Measurements from ENCODE around the gene FABP7.

Gene FABP7

GRCh38 chr6:122788663-122789181, 9.2 kb downstream of the FABP7 start:
- Histone ChIP-seq H2BK15ac (ENCODE audit: low read depth, poor library complexity, severe bottlenecking) (no peak overlapping the region), H3K9ac (ENCODE audit: low read length) (peak overlapping the region; percentile 90), H3K18ac (ENCODE audit: low read depth in 1 of 2, low read length in 2 of 2) (peak overlapping the region in 1 of 2 experiments; percentile 90), H4K8ac (ENCODE audit: low read length) (peak overlapping the region; percentile 98), H2AK5ac (ENCODE audit: low read length, severe bottlenecking) (no peak overlapping the region), H3K23ac (ENCODE audit: low read length in 2 of 2) (no peak overlapping the region), H4K91ac (ENCODE audit: low read length) (peak overlapping the region; percentile 100), H3K27ac (ENCODE audit: low read length, poor library complexity, severe bottlenecking) (peak overlapping the region; percentile 80), H3K4me2 (ENCODE audit: low read length, poor library complexity, severe bottlenecking) (peak overlapping the region; percentile 81), H3K14ac (ENCODE audit: low read length in 2 of 2) (peak overlapping the region in 1 of 2 experiments; percentile 5), H2BK5ac (ENCODE audit: low read depth, low read length, poor library complexity, severe bottlenecking) (peak overlapping the region; percentile 76), H2BK12ac (ENCODE audit: low read length in 2 of 2) (peak overlapping the region in 1 of 2 experiments; percentile 18), H3K79me1 (replicated peaks; ENCODE audit: low read length, poor library complexity, severe bottlenecking) (peaks cover 4% of the 10 kb centered on the region), H3K9me3 (ENCODE audit: control insufficient read depth, low read length) (no peaks in the 10 kb centered on the region), H2BK120ac (ENCODE audit: low read depth, low read length) (no peak overlapping the region), H3K4me1 (ENCODE audit: control insufficient read depth, insufficient read depth, low read depth, low read length) (peaks cover 6% of the 10 kb centered on the region), H2AFZ (ENCODE audit: low read depth, low read length) (no peak overlapping the region), H3K4ac (ENCODE audit: low read depth in 1 of 2, low read length in 2 of 2) (peak overlapping the region in 1 of 2 experiments; percentile 99), H3K27me3 (ENCODE audit: control insufficient read depth in 1 of 2, insufficient read depth in 1 of 2, low read length in 2 of 2) (no peaks in the 10 kb centered on the region), H3K4me3 (ENCODE audit: insufficient read depth in 1 of 2, low read depth in 1 of 2, low read length in 2 of 2) (peak overlapping the region; percentile 76 to 91), H3K36me3 (ENCODE audit: control insufficient read depth in 1 of 2, insufficient read depth in 2 of 2, low read depth in 1 of 2, low read length in 2 of 2) (no peaks in the 10 kb centered on the region)
- DNase-seq: no peak
- WGBS: 7% methylated on average over 10 of the region's 10 CpGs

- H3K14ac ChIP-seq (ENCODE audit: low read length in 2 of 2): peak within 1 kb of the TSS in 1 of 2 experiments; percentile 5
- H4K91ac ChIP-seq (ENCODE audit: low read length): peak within 1 kb of the TSS; percentile 100
- H3K4me2 ChIP-seq (ENCODE audit: low read length, poor library complexity, severe bottlenecking): peak within 1 kb of the TSS; percentile 81
- DNase-seq: peak; percentile 92
- H3K18ac ChIP-seq (ENCODE audit: low read depth in 1 of 2, low read length in 2 of 2): peak within 1 kb of the TSS; percentile 94 to 100
- no peaks in the 10 kb centered on the region for H3K9me3 ChIP-seq (ENCODE audit: control insufficient read depth, low read length)
- H2BK5ac ChIP-seq (ENCODE audit: low read depth, low read length, poor library complexity, severe bottlenecking): peak within 1 kb of the TSS; percentile 76
- H2BK15ac ChIP-seq (ENCODE audit: low read depth, poor library complexity, severe bottlenecking): peak within 1 kb of the TSS; percentile 94
- peak within 1 kb of the TSS; percentile 96 for H2BK120ac ChIP-seq (ENCODE audit: low read depth, low read length)
- peak within 1 kb of the TSS; percentile 18 to 48 for H2BK12ac ChIP-seq (ENCODE audit: low read length in 2 of 2)
- H3K36me3 ChIP-seq (ENCODE audit: control insufficient read depth in 1 of 2, insufficient read depth in 2 of 2, low read depth in 1 of 2, low read length in 2 of 2): no peaks in the 10 kb centered on the region
- WGBS: under 1% methylated on average over 68 of the region's 71 CpGs
- H4K8ac ChIP-seq (ENCODE audit: low read length): peak within 1 kb of the TSS; percentile 98
- peak within 1 kb of the TSS; percentile 81 to 99 for H3K4ac ChIP-seq (ENCODE audit: low read depth in 1 of 2, low read length in 2 of 2)
- peak within 1 kb of the TSS; percentile 76 to 91 for H3K4me3 ChIP-seq (ENCODE audit: insufficient read depth in 1 of 2, low read depth in 1 of 2, low read length in 2 of 2)
- peaks cover 4% of the 10 kb centered on the region for H3K79me1 ChIP-seq (replicated peaks; ENCODE audit: low read length, poor library complexity, severe bottlenecking)
- H3K4me1 ChIP-seq (ENCODE audit: control insufficient read depth, insufficient read depth, low read depth, low read length): peaks cover 6% of the 10 kb centered on the region
- H3K27ac ChIP-seq (ENCODE audit: low read length, poor library complexity, severe bottlenecking): peak within 1 kb of the TSS; percentile 80
- H2AFZ ChIP-seq (ENCODE audit: low read depth, low read length): peak within 1 kb of the TSS; percentile 39
- H3K27me3 ChIP-seq (ENCODE audit: control insufficient read depth in 1 of 2, insufficient read depth in 1 of 2, low read length in 2 of 2): no peaks in the 10 kb centered on the region
- H2AK5ac ChIP-seq (ENCODE audit: low read length, severe bottlenecking): peak within 1 kb of the TSS; percentile 27
- H3K23ac ChIP-seq (ENCODE audit: low read length in 2 of 2): no peak within 1 kb of the TSS
- H3K9ac ChIP-seq (ENCODE audit: low read length): peak within 1 kb of the TSS; percentile 90
Measured at GRCh38 chr6:122789182-122790027, 9.9 kb downstream of the FABP7 start, which contains the start of gene SMPDL3A. TSS of gene SMPDL3A (plus strand) at chr6:122789258. CDS start at chr6:122789347, 89 bp downstream.

GRCh38 chr6:122790028-122790422, 10.5 kb downstream of the FABP7 start:
- Histone ChIP-seq H2BK5ac (ENCODE audit: low read depth, low read length, poor library complexity, severe bottlenecking) (no peak overlapping the region), H3K27ac (ENCODE audit: low read length, poor library complexity, severe bottlenecking) (peak overlapping the region; percentile 69)

More at GRCh38 chr6:122790028-122790422, 10.5 kb downstream of the FABP7 start:
- Histone ChIP-seq H3K4ac (ENCODE audit: low read depth in 1 of 2, low read length in 2 of 2) (peak overlapping the region; percentile 81 to 94), H2BK15ac (ENCODE audit: low read depth, poor library complexity, severe bottlenecking) (peak overlapping the region; percentile 94), H3K79me1 (replicated peaks; ENCODE audit: low read length, poor library complexity, severe bottlenecking) (peaks cover 4% of the 10 kb centered on the region), H3K9ac (ENCODE audit: low read length) (peak overlapping the region; percentile 90), H4K8ac (ENCODE audit: low read length) (peak overlapping the region; percentile 98), H3K36me3 (ENCODE audit: control insufficient read depth in 1 of 2, insufficient read depth in 2 of 2, low read depth in 1 of 2, low read length in 2 of 2) (no peaks in the 10 kb centered on the region), H2BK12ac (ENCODE audit: low read length in 2 of 2) (no peak overlapping the region), H3K4me1 (ENCODE audit: control insufficient read depth, insufficient read depth, low read depth, low read length) (peaks cover 6% of the 10 kb centered on the region), H3K4me3 (ENCODE audit: insufficient read depth in 1 of 2, low read depth in 1 of 2, low read length in 2 of 2) (peak overlapping the region; percentile 76 to 91), H3K9me3 (ENCODE audit: control insufficient read depth, low read length) (no peaks in the 10 kb centered on the region), H2AFZ (ENCODE audit: low read depth, low read length) (peak overlapping the region; percentile 15), H4K91ac (ENCODE audit: low read length) (peak overlapping the region; percentile 100), H3K14ac (ENCODE audit: low read length in 2 of 2) (no peak overlapping the region), H3K4me2 (ENCODE audit: low read length, poor library complexity, severe bottlenecking) (peak overlapping the region; percentile 81), H3K27me3 (ENCODE audit: control insufficient read depth in 1 of 2, insufficient read depth in 1 of 2, low read length in 2 of 2) (no peaks in the 10 kb centered on the region), H2BK120ac (ENCODE audit: low read depth, low read length) (peak overlapping the region; percentile 96), H3K23ac (ENCODE audit: low read length in 2 of 2) (no peak overlapping the region), H2AK5ac (ENCODE audit: low read length, severe bottlenecking) (no peak overlapping the region), H3K18ac (ENCODE audit: low read depth in 1 of 2, low read length in 2 of 2) (peak overlapping the region; percentile 94 to 100)
- 0% methylated on average over 12 of the region's 14 CpGs for WGBS
- peak; percentile 62 for DNase-seq
